ENCODE results near the gene ROCK2.
A peak's percentile ranks its signal among the peaks of the same experiment; 100 is the strongest.
"Not testable (repeated sequence)": the region's sequence is repeated elsewhere in the genome, so short reads cannot be mapped to it uniquely, and the experiment has no call there.

The ROCK2 gene

DNA sequence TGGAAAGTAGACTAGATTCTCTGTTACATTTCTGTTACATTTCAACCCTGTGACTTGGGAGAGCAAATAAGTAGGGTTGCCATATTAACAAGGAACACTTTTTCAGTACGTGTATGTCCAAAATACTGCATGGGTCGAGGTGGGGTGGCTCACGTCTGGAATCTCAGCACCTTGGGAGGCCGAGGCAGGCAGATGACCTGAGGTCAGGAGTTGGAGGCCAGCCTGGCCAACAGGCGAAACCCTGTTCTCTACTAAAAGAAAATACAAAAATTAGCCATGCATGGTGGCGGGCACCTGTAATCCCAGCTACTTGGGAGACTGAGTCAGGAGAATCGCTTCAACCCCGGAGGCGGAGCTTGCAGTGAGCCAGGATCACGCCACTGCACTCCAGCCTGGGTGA lies 178.0 kb downstream of the ROCK2 start:
- no peak for DNase-seq

- not testable (repeated sequence) for DNase-seq
These were observed 179.4 kb downstream of the ROCK2 start for GRCh38 chr2:11165046-11165445.

- DNase-seq, result no peak
These were observed 180.8 kb downstream of the ROCK2 start for GRCh38 chr2:11163439-11164317.

GRCh38 chr2:11161747-11162146 lies 182.7 kb downstream of the ROCK2 start:
- DNase-seq, result no peak

GRCh38 chr2:11160731-11161455 lies 183.5 kb downstream of the ROCK2 start:
- DNase-seq, result no peak

DNA sequence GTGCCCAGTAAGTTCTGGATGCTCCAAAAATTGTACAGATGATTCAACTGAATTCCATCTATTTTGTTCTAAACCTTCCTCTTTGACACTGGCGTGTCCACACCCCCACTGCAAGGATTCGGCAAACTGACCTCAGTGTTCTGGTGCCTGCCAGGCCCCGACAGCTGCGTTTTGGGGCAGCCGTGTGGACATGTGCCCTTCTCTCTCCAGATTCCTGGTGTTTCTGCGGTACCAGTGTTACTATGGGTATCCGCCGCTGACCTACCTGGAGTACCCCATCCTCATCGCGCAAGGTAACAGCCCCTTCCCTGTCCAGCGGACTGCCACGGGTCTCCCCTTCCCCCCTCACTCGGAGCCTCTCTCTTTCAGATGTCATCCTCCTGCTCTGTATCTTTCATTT lies 184.2 kb downstream of the ROCK2 start:
- no peak for DNase-seq

- no peak for DNase-seq
These were observed 184.8 kb downstream of the ROCK2 start for GRCh38 chr2:11159574-11160170.

- no peak for DNase-seq
These were observed 185.4 kb downstream of the ROCK2 start for GRCh38 chr2:11158916-11159573.

GRCh38 chr2:11157731-11158130 lies 186.7 kb downstream of the ROCK2 start:
- DNase-seq, result no peak

DNA sequence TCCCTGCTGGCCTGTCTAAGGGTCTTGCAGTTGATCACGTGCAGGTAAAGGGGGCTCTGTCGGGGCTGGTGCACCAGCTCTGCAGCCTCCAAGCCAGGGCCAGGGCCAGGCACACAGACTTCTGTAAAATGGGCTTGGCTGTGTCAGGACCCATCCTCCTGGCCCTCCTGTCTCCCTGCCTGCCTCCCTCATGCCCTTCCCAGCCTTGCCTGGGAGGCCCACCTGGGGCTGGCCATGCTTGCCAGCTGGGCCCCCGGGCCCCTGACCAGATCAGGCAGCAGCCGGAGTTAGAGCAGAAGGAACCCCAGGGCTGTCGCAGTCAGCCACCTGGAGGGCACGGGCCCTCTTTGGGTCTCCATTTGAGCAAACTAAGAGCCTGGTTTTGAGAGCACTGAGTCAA lies 187.1 kb downstream of the ROCK2 start:
- DNase-seq, result no peak

GRCh38 chr2:11156396-11157075 lies 187.9 kb downstream of the ROCK2 start:
- no peak for DNase-seq

- peak; percentile 99 for DNase-seq
These were observed 188.9 kb downstream of the ROCK2 start, which contains the start of gene SLC66A3 for GRCh38 chr2:11155381-11156035. Gene SLC66A3, plus strand, starts transcription at chr2:11155467. Its CDS starts 80 bp downstream, at chr2:11155547.

DNA sequence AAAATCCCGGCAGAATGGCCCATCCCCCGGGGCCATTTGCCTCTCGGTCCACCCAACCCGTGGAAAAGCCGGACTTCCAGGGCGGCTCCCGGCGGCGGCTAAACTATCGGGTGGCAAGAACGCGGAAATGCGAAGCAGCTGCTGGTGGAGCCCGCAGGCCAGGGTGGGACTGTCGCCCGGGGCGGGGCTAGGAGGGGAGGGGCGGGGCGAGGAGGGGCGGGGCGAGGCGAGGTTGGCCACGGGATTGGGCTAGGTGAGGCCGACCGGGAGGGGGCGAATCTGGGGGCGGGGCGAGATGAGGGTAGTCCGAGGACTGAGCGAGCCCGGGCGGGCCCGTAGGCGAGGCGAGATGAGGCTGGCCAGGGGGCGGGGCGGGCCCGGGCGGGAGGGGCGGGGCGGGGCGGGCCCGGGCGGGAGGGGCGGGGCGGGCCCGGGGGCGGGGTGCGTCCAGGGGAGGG lies 189.5 kb downstream of the ROCK2 start:
- peak; percentile 99 for DNase-seq

- DNase-seq, result no peak
These were observed 190.2 kb downstream of the ROCK2 start for GRCh38 chr2:11154016-11154922.

DNA sequence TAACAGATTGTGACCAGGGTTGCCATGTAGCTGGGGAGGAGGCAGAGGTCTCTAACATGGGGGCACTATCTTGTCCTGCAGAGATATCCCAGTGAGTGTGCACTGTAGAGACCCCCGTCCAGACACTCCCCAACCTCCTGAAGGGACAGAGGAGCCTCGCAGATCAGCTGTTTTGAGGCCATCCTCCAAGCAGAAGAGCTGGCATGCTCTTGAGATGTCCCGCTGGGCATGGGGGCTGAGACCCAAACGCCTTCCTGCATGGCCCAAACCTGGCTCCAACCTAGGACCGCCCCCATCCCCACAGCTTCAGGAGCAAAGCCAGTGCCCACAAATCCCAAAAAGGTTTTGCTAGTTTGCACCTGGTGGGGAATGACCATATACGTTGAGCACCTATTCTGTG lies 191.8 kb downstream of the ROCK2 start:
- DNase-seq, result no peak

DNA sequence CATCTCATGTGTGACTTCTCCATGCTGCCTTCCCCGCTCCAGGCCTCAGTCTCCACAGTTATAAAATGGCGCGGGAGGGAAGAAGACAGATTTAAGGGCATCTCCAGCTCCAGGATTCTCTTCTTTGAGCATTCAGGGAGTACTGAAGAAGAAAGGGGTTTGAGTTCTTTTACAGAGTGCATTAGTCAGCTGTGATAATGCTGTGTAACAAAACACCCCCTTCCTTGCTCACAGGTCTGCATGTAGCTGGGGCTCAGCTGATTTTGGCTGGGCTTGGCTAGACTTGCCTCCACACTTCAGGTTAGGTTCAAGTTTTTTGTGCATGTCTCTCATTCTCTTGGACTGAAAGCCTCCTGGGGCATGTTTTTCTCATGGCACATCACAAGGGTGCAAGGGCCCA lies 197.2 kb downstream of the ROCK2 start:
- no peak for DNase-seq

GRCh38 chr2:11146076-11146475 lies 198.4 kb downstream of the ROCK2 start:
- DNase-seq, result no peak

- no peak for DNase-seq
These were observed 199.1 kb downstream of the ROCK2 start for GRCh38 chr2:11145350-11145749.

GRCh38 chr2:11144738-11145079 lies 199.7 kb downstream of the ROCK2 start:
- no peak for DNase-seq

GRCh38 chr2:11144077-11144737 lies 200.2 kb downstream of the ROCK2 start:
- DNase-seq, result no peak
